Cerebellar nuclear complex (tissue), 1 donor: ENCODE data around the gene ICA1L.
"Not testable (repeated sequence)": the region's sequence is repeated elsewhere in the genome, so short reads cannot be mapped to it uniquely, and the experiment has no call there.

Experiments
- DNase-seq, 2 experiments: peaks; one replicate each; lab custom pipeline; 2025; lab: John Stamatoyannopoulos, UW

ICA1L gene

GRCh38 chr2:202871300-202872141 lies at the start of gene ICA1L:
Gene ICA1L, minus strand, starts transcription at chr2:202871766. Its CDS starts 42,757 bp downstream, at chr2:202829009.
- peak in 1 of 2 experiments; percentile 15 for DNase-seq

DNA sequence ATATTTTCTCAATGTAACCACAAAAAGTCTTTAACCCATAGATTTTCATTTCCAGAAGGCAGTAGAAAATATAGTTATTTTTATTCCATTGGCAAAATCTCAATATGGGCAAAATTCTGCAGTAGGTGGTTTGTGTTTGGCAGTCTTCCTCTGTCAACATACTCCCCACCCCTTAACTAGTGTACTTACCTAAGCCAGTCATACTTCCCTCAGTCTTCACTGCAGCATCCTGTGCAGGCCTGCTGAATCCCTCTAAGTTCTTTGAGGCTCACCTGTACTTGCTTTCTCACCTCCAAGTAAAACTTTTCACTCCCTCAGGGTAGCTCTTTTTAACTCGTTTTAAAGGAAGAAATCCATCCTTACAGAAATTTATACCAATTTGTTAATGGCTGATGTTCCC lies 47.3 kb upstream of the ICA1L start:
- no peak for DNase-seq

DNA sequence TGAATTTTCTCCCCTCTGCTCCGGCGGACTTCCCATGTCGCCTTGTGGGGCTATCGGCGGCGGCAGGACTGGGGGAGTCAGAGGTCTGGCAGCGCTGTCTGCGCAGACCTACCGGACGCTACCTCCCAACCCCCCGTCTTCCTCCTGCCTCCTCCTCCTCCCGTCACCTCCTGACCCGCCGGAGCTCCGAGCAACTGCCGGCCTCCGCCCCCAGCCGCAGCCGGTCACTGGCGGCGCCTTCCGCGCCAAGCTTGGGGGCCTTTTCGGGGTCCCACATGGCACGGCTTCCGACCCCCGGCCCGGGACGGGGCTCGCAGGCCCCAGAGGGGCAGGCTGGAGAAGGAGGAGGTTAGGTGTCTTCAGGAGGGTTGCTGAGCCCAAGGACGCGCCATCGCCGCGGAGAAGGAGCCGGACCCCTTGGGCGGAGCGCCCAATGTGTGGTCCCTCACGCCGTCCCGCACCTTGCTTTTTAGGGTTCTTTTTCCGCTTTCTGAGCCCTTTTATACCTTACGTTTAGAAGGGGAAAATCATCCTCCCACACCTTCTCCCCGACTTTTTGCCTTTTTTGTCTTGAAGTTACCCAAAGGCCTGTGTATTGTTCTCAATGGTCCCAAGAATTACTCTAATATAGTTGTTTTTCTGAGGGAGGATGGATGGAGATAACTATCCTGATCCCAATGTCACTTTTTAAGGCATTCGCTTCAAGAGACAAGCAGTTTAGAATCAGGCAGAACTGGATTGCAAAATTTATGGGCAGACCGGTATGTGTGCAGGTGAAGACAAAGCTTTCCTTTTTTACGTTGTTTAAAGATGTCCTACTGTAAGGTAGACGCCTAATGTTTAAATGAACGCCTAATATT lies 41.0 kb upstream of the ICA1L start:
- DNase-seq = not testable (repeated sequence)

DNA sequence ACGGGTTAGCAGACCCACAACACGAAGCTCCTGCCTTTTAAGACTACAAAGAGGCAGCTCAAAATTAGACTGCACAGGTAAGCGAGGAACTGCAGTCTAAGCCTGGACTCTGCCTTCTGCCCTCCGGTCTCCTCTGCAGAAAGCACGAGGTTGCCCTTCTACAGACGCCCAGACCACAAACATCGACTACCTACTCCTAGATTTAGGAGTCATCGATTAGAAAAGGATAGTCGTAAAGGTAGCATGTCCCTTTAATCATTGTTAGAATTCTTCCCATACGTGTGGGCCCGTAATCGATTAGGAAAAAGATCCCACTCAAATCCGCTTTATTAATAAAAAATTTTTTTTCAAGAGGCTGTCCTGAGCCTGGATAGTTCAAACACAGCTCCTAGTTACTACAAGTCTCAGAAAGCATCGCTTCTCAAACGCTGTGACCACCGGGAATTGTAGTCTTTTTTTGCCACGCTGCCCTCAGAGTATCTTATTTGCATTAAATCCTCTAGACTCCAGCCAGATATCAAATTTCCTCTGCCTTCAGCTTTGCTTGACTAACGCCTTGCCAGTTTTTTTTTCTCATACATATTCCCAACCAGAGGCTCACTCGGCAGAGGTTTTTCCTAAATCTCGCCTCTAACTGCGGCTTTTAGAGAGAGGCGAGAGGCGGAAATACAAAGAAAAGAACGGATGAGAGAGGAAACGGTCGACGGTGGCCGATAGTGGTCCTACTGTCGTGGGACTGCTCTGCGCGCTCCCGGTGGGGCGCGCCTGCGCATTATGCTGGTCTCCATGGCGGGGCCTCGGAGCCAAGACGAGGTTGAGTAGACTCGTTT lies 40.2 kb upstream of the ICA1L start, which contains the start of the genes CARF and WDR12:
TSS of gene CARF (plus strand) at position 764 of the 830 bp plus-strand sequence. CDS start 29,628 bp downstream, outside the sequence.
TSS of gene WDR12 (minus strand) at position 162 of the 830 bp plus-strand sequence. CDS start 197 bp downstream, outside the sequence.
- peak; percentile 5 to 77 for DNase-seq

- no peak for DNase-seq
Measured at GRCh38 chr2:202911203-202911511, 39.6 kb upstream of the ICA1L start.

GRCh38 chr2:202910698-202911097 lies 39.1 kb upstream of the ICA1L start:
- DNase-seq = no peak

DNA sequence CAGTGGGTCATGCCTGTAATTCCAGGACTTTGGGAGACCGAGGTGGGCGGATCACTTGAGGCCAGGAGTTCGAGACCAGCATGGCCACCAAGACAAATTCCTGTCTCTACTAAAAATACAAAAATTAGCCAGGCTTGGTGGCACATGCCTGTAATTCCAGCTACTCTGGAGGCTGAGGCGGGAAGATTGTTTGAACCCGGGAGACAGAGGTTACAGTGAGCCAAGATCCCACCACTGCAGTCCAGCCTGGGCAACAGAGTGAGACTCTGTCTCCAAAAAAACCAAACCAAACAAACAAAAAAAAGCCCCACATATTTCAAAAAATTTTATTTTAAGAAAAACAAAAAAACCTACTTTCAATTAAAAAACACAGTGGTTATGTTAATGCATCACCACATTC lies 38.7 kb upstream of the ICA1L start:
- not testable (repeated sequence) for DNase-seq

DNA sequence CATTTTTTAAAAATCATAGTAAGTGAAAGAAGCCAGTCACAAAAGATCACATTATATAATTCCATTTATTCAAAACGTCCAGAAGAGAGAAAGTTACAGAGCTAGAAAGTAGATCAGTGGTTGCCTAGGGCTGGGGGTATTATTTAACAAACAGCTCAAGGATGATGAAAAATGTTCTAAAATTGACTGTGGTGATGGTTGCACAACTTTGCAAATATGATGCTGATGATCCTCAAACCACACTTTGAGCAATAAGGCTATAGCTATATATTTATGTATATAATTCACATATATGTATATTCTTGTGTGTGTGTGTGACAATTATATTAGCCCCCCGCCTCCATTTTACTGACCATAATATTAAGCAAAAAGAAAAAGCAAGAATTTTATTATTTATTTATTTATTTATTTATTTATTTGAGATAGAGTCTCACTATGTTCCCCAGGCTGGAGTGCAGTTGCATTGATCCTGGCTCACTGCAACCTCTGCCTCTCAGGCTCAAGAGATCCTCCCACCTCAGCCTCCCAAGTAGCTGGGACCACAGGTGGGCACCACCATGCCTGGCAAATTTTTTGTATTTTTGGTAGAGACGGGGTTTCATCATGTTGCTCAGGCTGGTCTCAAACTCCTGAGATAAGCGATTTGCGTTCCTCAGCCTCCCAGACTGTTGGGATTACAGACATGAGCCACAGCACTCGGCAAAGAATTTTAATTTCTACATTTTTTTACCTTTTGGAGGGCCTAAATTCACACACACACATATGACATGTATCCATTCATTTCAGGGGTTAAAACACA lies 38.0 kb upstream of the ICA1L start:
- no peak for DNase-seq

- DNase-seq = no peak
Measured at GRCh38 chr2:202908186-202908585, 36.6 kb upstream of the ICA1L start.

DNA sequence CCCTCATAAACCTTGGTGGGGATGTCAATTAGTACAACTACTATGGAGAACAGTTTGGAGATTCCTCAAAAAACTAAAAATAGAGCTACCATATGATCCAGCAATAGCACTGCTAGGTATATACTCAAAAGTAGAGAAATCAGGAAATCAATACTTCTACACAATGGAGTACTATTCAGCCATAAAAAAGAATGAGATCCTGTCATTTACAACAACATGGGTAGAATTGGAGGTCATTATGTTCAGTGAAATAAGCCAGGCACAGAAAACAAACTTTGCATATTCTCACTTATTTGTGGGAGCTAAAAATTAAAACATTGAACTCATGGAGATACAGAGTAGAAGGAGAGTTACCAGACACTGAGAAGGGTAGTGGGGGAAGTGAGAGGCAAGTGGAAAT lies 33.9 kb upstream of the ICA1L start:
- not testable (repeated sequence) for DNase-seq

GRCh38 chr2:202885190-202885589 lies 13.6 kb upstream of the ICA1L start:
- DNase-seq = no peak

DNA sequence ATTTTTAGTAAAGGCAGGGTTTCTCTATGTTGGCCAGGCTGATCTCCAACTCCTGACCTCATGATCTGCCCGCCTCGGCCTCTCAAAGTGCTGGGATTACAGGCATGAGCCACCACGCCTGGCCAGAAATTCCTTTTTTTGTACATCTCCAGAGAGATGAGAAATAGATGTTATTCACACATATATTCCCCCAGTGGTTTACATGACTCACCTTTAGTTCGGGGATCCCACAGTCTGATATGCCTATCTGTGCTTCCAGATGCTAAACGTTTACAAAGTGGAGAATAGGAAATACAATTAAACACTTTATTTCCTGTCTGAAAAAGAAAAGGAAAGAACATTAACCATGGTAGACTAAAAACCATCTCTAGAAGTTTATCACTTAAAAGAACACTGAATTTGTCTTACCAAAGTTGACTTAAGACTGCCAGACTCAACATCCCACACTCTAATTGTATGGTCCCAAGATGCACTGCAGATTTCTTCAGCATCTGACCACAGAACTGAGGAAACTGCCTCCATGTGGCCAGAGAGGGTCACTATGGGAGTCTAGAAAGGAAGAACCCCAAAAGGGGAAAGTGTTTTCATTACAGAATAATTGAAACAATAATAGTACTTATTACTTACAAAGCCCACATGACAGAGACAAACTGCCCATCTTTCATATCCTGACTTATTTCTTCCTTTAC lies 12.6 kb upstream of the ICA1L start:
- DNase-seq = no peak

DNA sequence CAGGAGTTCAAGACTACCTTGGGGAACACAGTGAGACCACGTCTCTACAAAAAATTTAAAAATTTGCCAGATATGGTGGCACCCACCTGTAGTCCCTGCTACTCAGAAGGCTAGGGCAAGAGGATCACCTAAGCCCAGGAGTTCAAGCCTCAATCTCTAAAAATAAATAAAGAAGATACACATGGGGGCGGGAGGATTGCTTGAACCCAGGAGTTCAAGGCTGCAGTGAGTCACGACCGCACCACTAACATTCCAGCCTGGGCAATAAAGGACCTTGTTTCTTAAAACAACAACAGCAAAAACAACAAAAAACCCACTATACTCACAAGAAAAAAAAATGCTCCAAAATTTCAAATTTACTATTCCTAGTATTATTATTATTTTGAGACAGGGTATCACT lies 10.0 kb upstream of the ICA1L start:
- no peak for DNase-seq

GRCh38 chr2:202877699-202878098 lies 6.1 kb upstream of the ICA1L start:
- DNase-seq = no peak

DNA sequence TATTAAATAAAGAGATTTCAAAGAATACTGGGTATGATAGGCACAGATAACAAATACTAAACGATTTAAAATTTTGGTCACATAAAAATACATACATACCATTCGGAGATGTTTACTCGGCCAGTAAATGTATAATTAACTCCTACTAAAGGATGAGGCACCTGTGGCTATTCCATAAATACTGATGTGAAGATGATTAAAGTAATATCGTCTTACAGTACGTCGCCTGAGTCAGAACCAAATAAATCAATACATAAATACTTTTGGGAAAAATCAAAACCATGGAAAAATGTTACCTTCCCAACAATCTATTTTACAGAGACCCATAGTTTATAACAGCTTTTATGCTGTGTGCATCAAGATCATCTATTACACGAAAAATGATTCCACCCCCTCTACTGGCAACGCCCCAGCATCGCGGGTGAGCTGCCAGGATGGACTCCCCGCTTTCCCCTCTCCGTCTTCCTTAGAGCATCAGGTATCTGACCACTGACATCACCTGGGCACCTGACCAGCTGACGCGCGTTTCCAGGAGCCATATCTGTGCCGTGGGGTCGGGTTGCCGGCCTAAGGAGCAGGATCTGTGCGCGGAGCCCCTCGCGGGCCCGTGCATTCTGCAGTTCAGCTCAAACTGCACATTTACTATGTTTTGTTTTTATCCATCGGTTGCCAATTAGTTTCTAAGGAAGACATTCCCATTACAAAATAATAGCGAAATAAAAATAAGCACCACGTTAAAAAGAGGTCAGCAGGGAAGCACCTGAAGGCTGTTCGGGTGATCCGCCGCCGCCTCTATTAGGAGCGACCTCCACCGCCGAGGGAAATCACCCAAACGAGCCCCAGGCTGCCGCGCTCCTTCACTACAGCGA lies 901 bp downstream of the ICA1L start:
- DNase-seq = peak; percentile 29 to 80

DNA sequence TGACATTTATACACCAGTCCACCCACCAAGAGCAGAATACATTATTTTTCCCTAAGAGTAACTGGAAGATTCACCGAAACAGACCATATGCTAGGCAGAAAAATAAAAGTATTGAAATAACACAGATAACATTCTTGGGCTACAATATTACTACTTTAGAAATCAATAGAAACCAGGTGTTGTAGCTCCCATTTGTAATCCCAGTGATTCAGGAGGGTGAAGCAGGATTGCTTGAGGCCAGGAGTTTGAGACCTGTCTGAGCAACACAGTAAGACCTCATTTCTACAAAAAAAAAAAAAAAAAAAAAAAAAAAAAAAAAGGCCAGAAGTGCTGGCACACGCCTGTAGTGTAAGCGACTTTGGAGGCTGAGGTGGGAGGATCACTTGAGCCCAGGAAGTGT lies 9.6 kb downstream of the ICA1L start:
- no peak for DNase-seq

- no peak for DNase-seq
Measured at GRCh38 chr2:202858601-202859000, 13.0 kb downstream of the ICA1L start.

DNA sequence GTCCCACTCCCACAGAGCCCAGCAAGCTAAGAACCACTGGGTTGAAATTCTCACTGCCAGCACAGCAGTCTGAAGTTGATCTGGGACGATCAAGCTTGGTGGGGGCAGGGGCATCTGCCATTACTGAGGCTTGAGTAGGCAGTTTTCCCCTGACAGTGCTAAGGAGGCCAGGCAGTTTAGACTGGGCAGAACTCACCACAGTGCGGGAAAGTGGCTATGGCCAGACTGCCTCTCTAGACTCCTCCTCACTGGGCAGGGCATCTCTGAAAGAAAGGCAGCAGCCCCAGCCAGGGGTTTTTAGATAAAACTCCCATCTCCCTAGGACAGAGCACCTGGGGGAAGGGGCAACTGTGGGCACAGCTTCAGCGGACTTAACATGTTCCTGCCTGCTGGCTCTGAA lies 22.2 kb downstream of the ICA1L start:
- DNase-seq = not testable (repeated sequence)

DNA sequence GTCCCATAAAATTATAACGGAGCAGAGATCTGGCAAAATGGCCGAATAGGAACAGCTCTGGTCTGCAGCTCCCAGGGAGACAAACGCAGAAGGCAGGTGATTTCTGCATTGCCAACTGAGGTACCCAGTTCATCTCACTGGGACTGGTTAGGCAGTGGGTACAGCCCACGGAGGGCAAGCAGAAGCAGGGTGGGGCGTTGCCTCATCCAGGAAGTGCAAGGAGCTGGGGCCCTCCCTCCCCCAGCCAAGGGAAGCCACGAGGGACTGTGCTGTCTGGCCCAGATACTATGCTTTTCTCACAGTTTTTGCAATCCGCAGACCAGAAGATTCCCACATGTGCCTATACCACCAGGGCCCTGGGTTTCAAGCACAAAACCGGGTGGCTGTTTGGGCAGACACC lies 22.8 kb downstream of the ICA1L start:
- no peak for DNase-seq
